Activated T-cell treated with anti-CD3 and anti-CD28 coated beads, Interleukin-2, amount 50 U/mL, for 24 hours (primary cell): ENCODE data around the gene FOXL2.

Experiments
- DNase-seq: peaks from one replicate; pipeline ENCODE4 v3.0.0-alpha.2; 2020
- H3K27ac Mint-ChIP-seq: 2 replicates; pipeline ENCODE4 v1.8.0; 2020; ENCODE audit warnings: mild to moderate bottlenecking, mixed read lengths
- H3K27me3 Mint-ChIP-seq: 2 replicates; pipeline ENCODE4 v1.8.0; 2020; ENCODE audit warnings: mixed read lengths
- H3K36me3 Mint-ChIP-seq: 2 replicates; pipeline ENCODE4 v1.8.0; 2020; ENCODE audit warnings: low read depth, mixed read lengths
- H3K4me1 Mint-ChIP-seq: 2 replicates; pipeline ENCODE4 v1.8.0; 2020; ENCODE audit warnings: low read depth, mixed read lengths
- H3K4me3 Mint-ChIP-seq: 2 replicates; pipeline ENCODE4 v1.8.0; 2020; ENCODE audit warnings: mild to moderate bottlenecking, moderate library complexity, mixed read lengths
- H3K9me3 Mint-ChIP-seq: 2 replicates; pipeline ENCODE4 v1.8.0; 2020; ENCODE audit warnings: mixed read lengths

FOXL2 gene

DNA sequence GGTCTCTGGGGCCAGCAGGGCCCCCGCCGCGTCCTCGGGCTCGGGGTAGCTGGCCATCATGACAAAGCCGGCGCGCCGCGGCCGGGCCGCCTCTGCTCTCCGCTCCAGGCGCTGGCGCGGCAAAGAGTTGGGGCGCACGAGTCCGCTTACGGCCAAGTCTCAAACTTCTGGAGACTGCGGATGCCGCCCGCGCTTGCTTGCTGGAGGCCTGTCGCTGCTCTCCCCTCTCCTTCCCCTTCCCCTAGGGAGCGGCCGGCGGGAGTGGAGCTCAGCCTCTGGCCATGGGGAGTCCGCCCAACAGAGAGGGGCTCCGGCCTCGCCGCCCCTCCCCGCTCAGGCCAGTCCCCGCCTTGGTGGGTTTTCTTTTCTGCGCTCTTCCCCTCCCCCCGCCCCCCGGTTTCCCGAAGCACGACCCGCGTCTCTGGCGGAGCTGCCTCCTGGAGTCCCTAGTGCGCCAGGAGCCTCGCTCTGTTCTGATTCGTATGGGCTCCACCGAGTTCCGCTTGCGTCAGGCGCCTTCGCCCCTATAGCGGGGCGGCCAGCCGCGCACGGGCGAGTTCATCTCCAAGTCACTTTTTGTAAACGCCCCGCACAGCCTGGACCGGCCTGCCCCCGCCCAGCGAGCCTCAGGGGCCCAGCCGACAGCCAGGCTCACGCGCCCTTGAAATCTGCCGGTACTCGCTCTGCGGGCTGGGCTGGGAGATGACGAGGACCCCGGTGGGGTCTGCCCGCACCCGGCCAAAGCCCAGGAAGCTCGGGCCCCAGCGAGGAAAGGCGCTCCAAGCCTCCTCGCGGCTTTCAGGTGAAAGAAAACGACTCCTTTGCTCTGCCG is at the start of gene FOXL2, which contains the start of gene FOXL2NB:
TSS of gene FOXL2 (minus strand) at position 475 of the 832 bp plus-strand sequence. CDS start at position 60, 415 bp downstream.
TSS of gene FOXL2NB (plus strand) at position 555 of the 832 bp plus-strand sequence. CDS start at position 703, 148 bp downstream.
- peaks cover 91% of the 10 kb centered on the region for H3K27me3 Mint-ChIP-seq
- no peaks in the 10 kb centered on the region for H3K9me3 Mint-ChIP-seq
- no peaks in the 10 kb centered on the region for H3K36me3 Mint-ChIP-seq
- peaks cover 41% of the 10 kb centered on the region for H3K4me1 Mint-ChIP-seq
- H3K27ac Mint-ChIP-seq: no peak within 1 kb of the TSS
- DNase-seq: peak; percentile 60
- peak within 1 kb of the TSS; percentile 67 for H3K4me3 Mint-ChIP-seq

DNA sequence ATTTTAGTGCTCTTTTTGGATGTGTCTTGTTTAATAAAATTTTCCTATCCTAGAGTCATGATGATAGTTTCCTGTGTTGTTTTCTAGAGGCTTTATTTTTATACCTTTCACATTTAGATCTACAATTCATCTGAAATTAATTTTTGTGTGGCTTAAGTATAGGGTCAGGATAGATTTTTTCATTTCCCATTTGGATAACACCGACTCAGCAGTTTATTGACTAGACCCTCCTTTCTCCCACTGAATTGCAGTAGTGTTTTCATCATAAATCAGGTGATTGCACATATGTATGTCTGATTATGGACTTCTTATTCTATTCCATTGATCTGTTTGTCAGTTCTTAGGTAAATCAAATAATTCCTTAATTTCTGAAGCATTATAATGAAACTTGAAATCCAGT is 48.8 kb upstream of the FOXL2 start:
- no peak for DNase-seq
- H3K4me1 Mint-ChIP-seq: no peaks in the 10 kb centered on the region
- no peak overlapping the region for H3K4me3 Mint-ChIP-seq
- H3K36me3 Mint-ChIP-seq: no peaks in the 10 kb centered on the region
- no peak overlapping the region for H3K27ac Mint-ChIP-seq
- H3K9me3 Mint-ChIP-seq: no peaks in the 10 kb centered on the region
- H3K27me3 Mint-ChIP-seq: peaks cover 23% of the 10 kb centered on the region

DNA sequence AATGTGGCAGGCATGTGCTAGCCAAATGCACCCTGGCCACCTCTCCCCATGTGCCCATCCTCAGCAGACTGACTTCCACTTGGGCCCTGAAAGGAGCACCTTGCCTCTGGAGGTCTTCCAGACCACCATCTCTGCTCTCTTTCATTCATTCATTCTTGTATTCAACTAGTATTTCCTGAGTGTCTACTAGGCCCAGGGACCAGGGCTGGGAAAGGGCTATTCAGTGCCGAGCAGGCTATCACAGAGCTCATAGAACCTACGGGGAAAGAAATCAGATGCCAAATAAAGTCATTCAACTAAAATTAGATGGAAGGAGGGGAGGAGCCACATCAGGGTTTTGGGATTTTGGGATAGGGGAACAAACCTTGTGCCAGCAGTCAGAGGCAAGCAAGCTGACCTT is 40.2 kb upstream of the FOXL2 start:
- no peak for DNase-seq
- H3K36me3 Mint-ChIP-seq: no peaks in the 10 kb centered on the region
- no peak overlapping the region for H3K4me3 Mint-ChIP-seq
- peaks cover 3% of the 10 kb centered on the region for H3K27me3 Mint-ChIP-seq
- H3K9me3 Mint-ChIP-seq: no peaks in the 10 kb centered on the region
- no peak overlapping the region for H3K27ac Mint-ChIP-seq
- no peaks in the 10 kb centered on the region for H3K4me1 Mint-ChIP-seq

DNA sequence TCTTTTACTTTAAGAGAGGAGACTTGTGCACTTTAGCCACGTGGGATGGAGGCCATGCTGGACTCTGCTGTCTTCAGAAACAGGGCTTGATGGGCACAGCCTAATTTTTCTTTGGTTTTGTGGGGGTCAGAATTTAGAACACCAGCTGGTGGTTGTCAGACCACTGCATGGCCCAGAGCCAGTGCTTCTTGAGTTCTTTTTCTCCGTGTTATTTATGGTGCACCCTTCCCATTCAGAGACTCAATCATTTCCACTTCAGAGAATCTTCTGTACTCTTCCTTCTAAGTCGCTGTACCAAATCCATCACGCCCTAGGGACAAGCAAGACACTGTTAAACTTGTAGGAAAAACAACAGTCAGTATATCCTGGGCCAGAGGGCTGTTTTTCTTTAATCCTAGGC is 39.0 kb upstream of the FOXL2 start:
- H3K9me3 Mint-ChIP-seq: no peaks in the 10 kb centered on the region
- H3K4me1 Mint-ChIP-seq: no peaks in the 10 kb centered on the region
- H3K4me3 Mint-ChIP-seq: no peak overlapping the region
- H3K27me3 Mint-ChIP-seq: peaks cover 8% of the 10 kb centered on the region
- no peak for DNase-seq
- H3K27ac Mint-ChIP-seq: no peak overlapping the region
- no peaks in the 10 kb centered on the region for H3K36me3 Mint-ChIP-seq

- H3K4me3 Mint-ChIP-seq: no peak overlapping the region
- H3K4me1 Mint-ChIP-seq: no peaks in the 10 kb centered on the region
- no peaks in the 10 kb centered on the region for H3K36me3 Mint-ChIP-seq
- H3K9me3 Mint-ChIP-seq: no peaks in the 10 kb centered on the region
- DNase-seq: no peak
- H3K27me3 Mint-ChIP-seq: peaks cover 13% of the 10 kb centered on the region
- H3K27ac Mint-ChIP-seq: no peak overlapping the region
Observed at GRCh38 chr3:138984816-138985215, 37.9 kb upstream of the FOXL2 start.

- H3K27me3 Mint-ChIP-seq: peaks cover 24% of the 10 kb centered on the region
- no peaks in the 10 kb centered on the region for H3K36me3 Mint-ChIP-seq
- H3K9me3 Mint-ChIP-seq: no peaks in the 10 kb centered on the region
- no peak for DNase-seq
- no peaks in the 10 kb centered on the region for H3K4me1 Mint-ChIP-seq
- no peak overlapping the region for H3K4me3 Mint-ChIP-seq
- no peak overlapping the region for H3K27ac Mint-ChIP-seq
Observed at GRCh38 chr3:138976047-138976446, 29.1 kb upstream of the FOXL2 start.

DNA sequence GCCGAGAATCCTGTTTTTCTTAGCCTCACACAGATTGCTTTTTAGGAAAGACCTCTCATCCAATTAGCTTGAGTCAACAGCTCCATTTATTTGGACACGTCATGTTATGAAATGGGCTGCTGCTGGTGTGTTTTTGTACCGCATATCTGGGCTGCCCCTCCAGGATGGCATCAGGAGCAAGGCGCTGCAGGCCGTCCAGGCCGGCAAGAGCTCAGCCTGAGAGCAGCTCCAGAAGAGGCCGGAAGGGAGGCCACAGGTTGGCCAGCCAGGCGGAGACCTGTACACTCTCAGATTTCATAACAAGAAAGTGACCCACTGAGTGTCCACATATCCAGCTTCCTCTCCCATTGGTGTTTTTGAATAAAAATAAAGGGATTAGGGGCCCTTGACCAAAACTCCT is 28.4 kb upstream of the FOXL2 start:
- H3K4me3 Mint-ChIP-seq: no peak overlapping the region
- no peaks in the 10 kb centered on the region for H3K9me3 Mint-ChIP-seq
- no peak for DNase-seq
- peaks cover 28% of the 10 kb centered on the region for H3K27me3 Mint-ChIP-seq
- no peaks in the 10 kb centered on the region for H3K4me1 Mint-ChIP-seq
- H3K36me3 Mint-ChIP-seq: no peaks in the 10 kb centered on the region
- H3K27ac Mint-ChIP-seq: no peak overlapping the region

- Mint-ChIP-seq H3K4me1 (no peaks in the 10 kb centered on the region), H3K36me3 (no peaks in the 10 kb centered on the region), H3K27me3 (peaks cover 32% of the 10 kb centered on the region), H3K9me3 (no peaks in the 10 kb centered on the region), H3K27ac (no peak overlapping the region), H3K4me3 (no peak overlapping the region)
- DNase-seq: no peak
Observed at GRCh38 chr3:138974462-138974861, 27.5 kb upstream of the FOXL2 start.

DNA sequence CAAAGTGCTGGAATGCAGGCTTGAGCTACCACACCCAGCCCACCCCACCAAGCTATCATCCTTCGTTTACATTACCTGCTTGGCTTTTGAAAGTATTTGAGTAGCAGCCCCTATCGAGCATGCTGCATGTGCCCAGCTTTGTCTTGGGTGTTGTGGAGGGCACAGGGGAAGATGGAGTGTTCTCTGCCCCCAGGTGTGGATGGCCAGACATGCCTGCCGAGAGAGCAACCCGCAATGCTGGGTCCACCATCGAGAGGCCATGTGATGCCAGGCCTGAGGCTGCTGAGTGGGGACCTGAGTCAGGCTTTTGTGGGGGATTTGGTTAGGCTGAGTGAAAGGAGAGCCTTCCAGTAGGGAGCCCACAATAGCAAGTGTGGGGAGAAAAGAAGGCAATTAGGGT is 26.0 kb upstream of the FOXL2 start:
- H3K4me1 Mint-ChIP-seq: no peaks in the 10 kb centered on the region
- H3K27ac Mint-ChIP-seq: no peak overlapping the region
- peaks cover 30% of the 10 kb centered on the region for H3K27me3 Mint-ChIP-seq
- DNase-seq: no peak
- no peaks in the 10 kb centered on the region for H3K36me3 Mint-ChIP-seq
- no peak overlapping the region for H3K4me3 Mint-ChIP-seq
- H3K9me3 Mint-ChIP-seq: no peaks in the 10 kb centered on the region

DNA sequence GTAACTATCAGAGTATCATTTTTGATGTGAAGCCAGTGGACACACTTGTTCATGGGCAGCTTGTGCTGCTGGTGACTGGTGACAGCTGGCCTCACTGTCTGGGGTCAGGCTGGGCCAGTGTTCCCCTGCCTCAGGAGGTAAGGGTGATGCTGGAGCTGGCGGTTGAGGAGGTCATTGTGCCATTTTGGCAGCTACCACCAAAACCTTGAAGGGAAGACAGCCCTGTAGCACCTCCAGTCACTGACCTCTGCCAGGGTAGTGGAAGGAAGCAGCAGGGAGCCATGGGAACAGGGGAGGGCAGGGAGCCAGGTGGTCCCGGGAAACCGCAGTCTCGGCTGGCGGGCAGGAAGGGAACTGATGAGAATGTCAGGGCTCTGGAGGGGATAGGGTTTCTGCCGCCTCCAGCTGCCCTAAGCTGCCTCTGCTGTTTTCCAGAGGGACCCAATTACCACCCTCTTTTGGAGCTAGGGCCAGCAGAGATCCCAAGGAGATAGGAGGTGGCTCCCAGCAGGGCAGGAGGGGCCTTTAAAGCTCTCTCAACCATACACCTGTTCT is 24.9 kb upstream of the FOXL2 start:
- H3K36me3 Mint-ChIP-seq: no peaks in the 10 kb centered on the region
- no peaks in the 10 kb centered on the region for H3K4me1 Mint-ChIP-seq
- no peaks in the 10 kb centered on the region for H3K9me3 Mint-ChIP-seq
- H3K27me3 Mint-ChIP-seq: peaks cover 36% of the 10 kb centered on the region
- no peak overlapping the region for H3K4me3 Mint-ChIP-seq
- H3K27ac Mint-ChIP-seq: no peak overlapping the region
- no peak for DNase-seq

GRCh38 chr3:138964923-138965322 is 18.0 kb upstream of the FOXL2 start:
- Mint-ChIP-seq H3K36me3 (no peaks in the 10 kb centered on the region), H3K4me1 (peaks cover 11% of the 10 kb centered on the region), H3K27me3 (peaks cover 67% of the 10 kb centered on the region), H3K9me3 (peaks cover 16% of the 10 kb centered on the region), H3K4me3 (no peak overlapping the region), H3K27ac (no peak overlapping the region)
- DNase-seq: no peak

DNA sequence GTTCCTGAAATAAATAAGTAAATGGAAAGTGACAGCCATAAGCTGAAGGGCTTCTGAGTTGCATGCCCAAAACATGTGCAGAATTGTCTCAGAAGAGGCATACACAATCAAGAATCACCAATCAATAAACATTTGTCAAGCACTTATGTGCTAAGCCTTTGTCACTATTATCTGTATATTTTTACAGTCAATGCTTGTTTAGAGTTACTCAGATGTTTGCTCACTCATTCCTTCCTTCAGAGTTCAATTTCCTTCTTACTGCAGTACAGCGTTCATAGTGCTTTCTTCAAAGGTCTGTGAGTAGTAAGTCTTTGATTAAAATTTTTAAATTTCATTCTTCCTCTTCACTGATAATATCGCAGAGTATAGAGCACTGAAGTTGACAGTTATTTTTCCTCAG is 17.3 kb upstream of the FOXL2 start:
- DNase-seq: no peak
- Mint-ChIP-seq H3K36me3 (no peaks in the 10 kb centered on the region), H3K27me3 (peaks cover 68% of the 10 kb centered on the region), H3K27ac (no peak overlapping the region), H3K4me3 (no peak overlapping the region), H3K9me3 (peaks cover 16% of the 10 kb centered on the region), H3K4me1 (peaks cover 11% of the 10 kb centered on the region)

GRCh38 chr3:138962854-138963560 is 16.1 kb upstream of the FOXL2 start:
- H3K4me1 Mint-ChIP-seq: peaks cover 11% of the 10 kb centered on the region
- no peak overlapping the region for H3K4me3 Mint-ChIP-seq
- H3K9me3 Mint-ChIP-seq: peaks cover 16% of the 10 kb centered on the region
- H3K27me3 Mint-ChIP-seq: peaks cover 78% of the 10 kb centered on the region
- H3K27ac Mint-ChIP-seq: no peak overlapping the region
- no peak for DNase-seq
- no peaks in the 10 kb centered on the region for H3K36me3 Mint-ChIP-seq

DNA sequence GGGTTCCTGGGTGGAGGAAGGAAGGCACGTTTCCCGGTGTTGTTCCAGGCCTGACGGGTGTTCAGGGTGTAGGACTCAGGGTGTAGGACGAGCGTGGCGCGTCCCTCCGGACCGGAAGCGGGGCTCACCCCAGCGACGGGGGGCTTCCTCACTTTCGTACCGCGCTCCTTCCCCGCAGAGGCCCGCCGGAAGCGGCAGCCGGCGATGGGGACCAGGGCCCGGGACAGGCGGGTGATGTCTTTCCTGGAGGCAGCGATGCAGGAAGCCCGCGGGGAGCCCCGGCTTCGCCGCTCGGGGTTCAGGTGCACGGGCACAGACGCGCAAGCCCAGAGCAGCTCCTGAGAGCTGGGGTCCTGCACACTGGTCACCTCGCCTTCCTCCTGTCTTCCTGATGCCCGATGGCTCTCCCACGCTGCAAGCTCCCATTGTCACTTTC is 13.5 kb upstream of the FOXL2 start:
- DNase-seq: no peak
- peaks cover 9% of the 10 kb centered on the region for H3K9me3 Mint-ChIP-seq
- no peak overlapping the region for H3K27ac Mint-ChIP-seq
- no peaks in the 10 kb centered on the region for H3K36me3 Mint-ChIP-seq
- peak overlapping the region; percentile 10 for H3K4me3 Mint-ChIP-seq
- peaks cover 69% of the 10 kb centered on the region for H3K27me3 Mint-ChIP-seq
- H3K4me1 Mint-ChIP-seq: peaks cover 11% of the 10 kb centered on the region

GRCh38 chr3:138950701-138951100 is 3.8 kb upstream of the FOXL2 start:
- peaks cover 21% of the 10 kb centered on the region for H3K4me1 Mint-ChIP-seq

More at GRCh38 chr3:138950701-138951100, 3.8 kb upstream of the FOXL2 start:
- Mint-ChIP-seq H3K36me3 (no peaks in the 10 kb centered on the region), H3K27me3 (peaks cover 81% of the 10 kb centered on the region), H3K4me3 (peak overlapping the region; percentile 52), H3K27ac (no peak overlapping the region), H3K9me3 (no peaks in the 10 kb centered on the region)
- DNase-seq: no peak
